Pulmonary artery endothelial cell (primary cell): ENCODE data around the gene CABP1. TPM values are rescaled to one million over a fixed set of nuclear protein-coding genes. Genes with fewer than 3 reads are reported as not detected.
"Not testable (repeated sequence)": the region's sequence is repeated elsewhere in the genome, so short reads cannot be mapped to it uniquely, and the experiment has no call there.

ENCODE experiments used
- DNase-seq: peaks from one replicate; pipeline ENCODE4 v3.0.0-alpha.2; 2011; ENCODE audit warnings: low read depth, low spot score
- total RNA-seq: library from RNA; depleted of rRNA; stranded (reverse); fragments of >200 nt; gene quantifications from 2 replicates; pipeline ENCODE4 v1.2.3, GENCODE V29; 2014

The CABP1 gene
- not detected in 2 replicates for total RNA-seq

DNA sequence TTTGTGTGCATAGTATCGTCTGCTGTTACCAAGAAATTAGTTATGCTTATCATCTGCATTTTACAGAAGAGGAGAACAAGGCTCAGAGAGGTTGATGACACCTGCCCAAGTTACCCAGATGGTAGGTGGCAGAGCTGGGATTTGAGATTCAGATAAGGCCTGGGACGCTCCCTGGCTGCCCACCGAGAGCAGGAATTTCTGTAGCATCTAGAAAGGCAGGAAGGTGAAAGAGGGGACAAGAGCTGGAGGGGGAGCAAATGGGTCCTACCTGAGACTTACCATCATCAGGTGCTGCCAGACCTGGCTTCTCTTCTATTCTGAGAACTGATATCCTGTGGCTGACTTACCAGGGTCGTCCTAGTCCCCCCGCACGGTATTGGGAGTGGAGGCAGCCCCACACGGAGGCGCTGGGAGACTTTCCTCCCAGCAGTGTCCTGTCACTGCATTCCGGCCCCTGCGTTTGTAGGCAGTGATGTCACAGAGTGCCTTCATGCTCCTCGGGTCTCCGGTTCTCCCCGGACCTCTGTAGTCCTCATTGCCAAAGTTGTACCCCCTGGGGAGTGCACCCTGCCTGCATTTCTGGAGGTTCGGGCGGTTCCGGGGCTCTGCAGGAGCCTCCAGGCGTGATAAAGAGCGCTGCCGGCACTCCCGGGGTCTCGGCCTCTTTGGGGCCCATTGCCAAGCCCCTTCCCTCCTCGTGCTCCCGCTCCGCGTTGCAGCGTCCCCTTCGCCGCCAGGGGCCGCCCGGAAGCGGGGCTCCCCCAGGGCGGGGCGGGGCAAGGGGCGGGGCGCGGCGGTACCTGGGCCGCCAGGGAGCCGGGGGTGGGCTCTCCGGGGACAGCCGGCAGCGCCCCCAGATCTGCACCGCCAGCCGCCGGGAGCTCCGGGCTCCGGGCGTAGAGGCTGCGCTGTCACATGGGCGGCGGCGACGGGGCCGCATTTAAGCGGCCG, at the start of gene CABP1:
CABP1 (plus strand) TSS at position 856 of the 951 bp plus-strand sequence; CDS start at position 916, 60 bp downstream.
- DNase-seq = no peak

GRCh38 chr12:120590741-120591407, 49.6 kb upstream of the CABP1 start:
- DNase-seq = no peak

DNA sequence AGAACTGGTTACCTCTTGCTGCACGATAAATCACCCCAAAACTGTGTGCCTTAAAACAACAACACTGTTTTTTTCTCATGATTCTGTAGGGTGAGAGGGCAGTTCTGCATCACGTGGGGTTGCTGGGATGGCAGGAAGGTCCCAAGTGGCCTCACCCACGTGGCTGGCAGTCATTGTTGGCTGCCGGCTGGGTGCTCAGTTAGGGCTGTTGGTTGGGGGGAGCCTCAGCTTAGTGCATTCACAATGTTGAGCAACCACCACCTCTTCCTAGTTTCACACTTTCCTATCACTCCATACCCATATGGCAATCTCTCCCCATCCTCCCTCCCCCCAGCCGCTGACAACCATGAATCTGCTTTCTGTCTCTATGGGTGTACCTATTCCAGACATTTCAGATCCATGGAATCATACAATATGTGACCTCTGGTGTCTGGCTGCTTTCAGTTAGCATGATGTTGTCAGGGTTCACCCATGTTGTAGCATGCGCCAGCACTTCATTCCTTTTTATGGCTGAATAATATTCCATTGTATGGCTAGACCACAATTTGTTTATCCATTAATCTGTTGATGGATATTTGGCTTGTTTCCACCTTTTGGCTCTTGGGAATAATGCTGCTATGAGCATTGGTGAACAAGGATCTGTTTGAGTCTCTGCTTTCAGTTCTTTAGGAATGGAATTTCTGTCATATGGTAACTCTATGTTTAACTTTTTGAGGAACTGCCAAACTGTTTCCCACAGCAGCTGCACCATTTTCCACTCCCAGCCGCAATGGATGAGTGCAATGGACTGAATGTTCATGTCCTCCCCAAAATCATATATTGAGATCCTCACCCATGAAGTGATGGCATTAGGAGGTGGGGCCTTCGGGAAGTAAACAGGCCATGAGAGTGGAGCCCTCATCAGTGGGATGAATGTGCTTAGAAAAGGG, 48.0 kb upstream of the CABP1 start:
- DNase-seq = no peak

DNA sequence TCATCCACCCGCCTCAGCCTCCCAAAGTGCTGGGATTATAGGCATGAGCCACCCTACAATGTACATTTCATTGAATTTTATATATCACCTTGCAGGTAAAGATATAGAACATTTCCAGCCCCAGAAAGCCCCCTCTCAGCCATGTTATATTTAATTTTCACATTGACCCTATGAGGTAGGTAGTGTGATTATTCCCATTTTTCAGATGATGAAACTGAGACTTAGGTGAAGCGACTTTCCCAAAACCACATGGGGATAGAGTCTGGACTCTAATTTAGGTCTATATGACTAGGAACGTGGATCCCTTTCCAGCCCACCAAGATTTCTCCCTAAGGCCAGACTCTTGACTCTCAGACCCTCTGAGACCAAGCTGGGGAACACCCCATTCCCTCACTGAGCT, 43.5 kb upstream of the CABP1 start:
- no peak for DNase-seq

GRCh38 chr12:120597861-120598260, 42.6 kb upstream of the CABP1 start:
- DNase-seq = no peak

GRCh38 chr12:120598674-120599463, 41.6 kb upstream of the CABP1 start:
- DNase-seq = no peak

- DNase-seq = no peak
Measured at GRCh38 chr12:120599672-120600552, 40.5 kb upstream of the CABP1 start.

DNA sequence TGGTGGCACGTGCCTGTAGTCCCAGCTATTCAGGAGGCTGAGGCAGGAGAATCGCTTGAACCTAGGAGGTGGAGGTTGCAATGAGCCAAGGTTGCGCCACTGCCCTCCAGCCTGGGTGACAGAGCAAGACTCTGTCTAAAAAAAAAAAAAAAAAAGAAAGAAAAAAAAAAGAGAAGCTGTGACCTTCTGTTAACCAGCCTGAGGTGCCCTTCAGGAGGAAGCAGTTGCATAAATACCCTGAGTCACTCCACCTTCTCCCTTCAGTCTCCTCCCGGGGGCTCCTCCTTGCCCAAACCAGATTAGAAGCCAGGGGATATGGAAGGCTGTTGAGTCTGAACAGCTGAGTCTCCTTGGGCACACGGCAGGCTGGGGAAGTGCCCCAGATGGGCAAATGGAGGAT, 38.0 kb upstream of the CABP1 start:
- not testable (repeated sequence) for DNase-seq

DNA sequence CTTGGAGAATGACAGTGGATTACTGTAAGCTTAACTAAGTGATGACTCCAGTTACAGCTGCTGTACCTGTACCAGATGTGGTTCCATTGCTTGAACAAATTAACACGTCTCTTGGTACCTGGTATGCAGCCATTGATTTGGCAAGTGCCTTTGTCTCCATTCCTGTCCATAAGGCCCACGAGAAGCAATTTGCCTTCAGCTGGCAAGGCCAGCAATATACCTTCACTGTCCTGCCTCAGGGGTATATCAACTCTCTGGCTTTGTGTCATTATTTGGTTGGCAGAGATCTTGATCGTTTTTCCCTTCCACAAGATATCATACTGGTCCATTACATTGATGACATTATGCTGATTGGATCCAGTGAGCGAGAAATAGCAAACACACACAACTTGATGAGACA, 29.9 kb upstream of the CABP1 start:
- no peak for DNase-seq

DNA sequence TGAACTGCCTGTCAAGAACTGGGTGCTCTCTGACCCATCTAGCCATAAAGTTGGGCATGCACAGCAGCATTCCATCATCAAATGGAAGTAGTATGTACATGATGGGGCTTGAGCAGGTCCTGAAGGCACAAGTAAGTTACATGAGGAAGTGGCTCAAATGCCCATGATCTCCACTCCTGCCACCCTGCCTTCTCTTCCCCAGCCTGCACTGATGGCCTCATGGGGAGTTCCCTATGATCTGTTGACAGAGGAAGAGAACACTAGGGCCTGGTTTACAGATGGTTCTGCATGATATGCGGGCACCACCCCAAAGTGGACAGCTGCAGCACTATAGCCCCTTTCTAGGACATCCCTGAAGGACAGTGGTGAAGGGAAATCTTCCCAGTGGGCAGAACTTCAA, 28.9 kb upstream of the CABP1 start:
- not testable (repeated sequence) for DNase-seq

- no peak for DNase-seq
Measured at GRCh38 chr12:120614848-120615247, 25.6 kb upstream of the CABP1 start.

DNA sequence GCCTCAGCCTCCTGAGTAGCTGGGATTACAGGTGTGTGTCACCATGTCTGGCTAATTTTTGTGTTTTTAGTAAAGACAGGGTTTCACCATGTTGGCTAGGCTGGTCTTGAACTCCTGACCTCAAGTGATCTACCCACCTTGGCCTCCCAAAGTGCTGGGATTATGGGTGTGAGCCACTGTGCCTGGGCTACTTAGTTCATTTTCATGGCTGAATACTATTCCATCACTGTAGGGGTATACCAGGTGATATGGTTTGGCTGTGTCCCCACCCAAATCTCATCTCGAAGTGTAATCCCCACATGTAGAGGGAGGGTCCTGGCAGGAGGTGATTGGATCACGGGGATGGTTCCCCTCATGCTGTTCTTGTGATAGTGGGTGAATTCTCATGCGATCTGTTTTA, 23.2 kb upstream of the CABP1 start:
- not testable (repeated sequence) for DNase-seq

GRCh38 chr12:120617767-120618166, 22.7 kb upstream of the CABP1 start:
- DNase-seq = not testable (repeated sequence)

DNA sequence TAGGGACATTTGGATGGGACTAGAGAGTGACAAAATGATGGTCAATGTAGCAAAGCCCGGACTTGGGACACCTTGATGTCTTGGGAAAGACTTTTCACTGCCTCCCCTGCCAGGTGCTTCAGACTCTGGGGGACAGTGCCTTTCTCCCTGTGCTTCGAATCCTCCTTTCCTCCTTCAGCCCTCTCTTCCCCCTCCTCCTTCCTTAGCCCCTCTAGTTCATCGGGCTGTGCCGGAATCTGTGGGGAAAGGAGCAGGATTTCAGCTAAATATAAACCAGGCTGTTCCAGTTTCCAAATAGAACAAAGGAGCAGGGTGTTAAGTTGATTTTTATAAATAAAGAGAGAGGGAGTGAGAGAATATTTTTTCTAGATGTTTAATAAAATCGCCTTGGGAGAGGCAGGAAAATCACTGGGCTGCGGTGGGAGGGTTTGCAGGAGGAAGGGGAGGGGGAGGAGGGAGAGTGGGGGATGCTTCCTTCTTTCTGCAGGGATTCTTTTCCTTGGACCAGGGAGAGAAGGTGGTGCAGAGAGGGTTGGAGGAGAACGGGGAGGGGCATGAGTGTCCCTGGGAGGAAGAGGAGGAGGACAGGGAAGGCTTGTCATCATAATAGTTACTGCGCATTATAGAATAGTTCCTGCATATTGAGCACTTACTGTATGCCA, 21.3 kb upstream of the CABP1 start:
- no peak for DNase-seq

DNA sequence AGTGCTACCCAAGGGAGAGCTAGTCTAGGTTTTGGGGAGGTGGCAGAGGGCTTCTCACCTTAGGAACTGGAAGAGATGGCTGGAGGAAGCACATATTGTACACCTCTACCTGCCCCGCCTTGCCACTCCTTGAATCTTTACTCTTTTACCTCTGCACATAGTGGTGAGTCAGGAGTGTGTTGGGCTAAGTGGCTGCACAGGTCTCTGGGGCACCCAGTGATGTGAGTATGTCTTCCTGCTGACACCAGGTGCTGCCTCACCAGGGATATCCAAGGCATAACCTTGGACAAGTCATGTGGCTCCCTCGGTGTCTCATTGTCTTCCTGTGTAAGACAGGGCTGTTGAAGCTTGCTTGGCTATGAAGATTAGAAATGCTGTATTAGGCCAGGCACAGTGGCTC, 19.8 kb upstream of the CABP1 start:
- no peak for DNase-seq

- DNase-seq = no peak
Measured at GRCh38 chr12:120625557-120626419, 14.6 kb upstream of the CABP1 start.

- DNase-seq = no peak
Measured at GRCh38 chr12:120628919-120629318, 11.5 kb upstream of the CABP1 start.
